ENCODE results near the gene CDC42.

GRCh38 chr1:22131875-22132486 lies 79.5 kb downstream of the CDC42 start:
- TF ChIP-seq, protein P1, sequence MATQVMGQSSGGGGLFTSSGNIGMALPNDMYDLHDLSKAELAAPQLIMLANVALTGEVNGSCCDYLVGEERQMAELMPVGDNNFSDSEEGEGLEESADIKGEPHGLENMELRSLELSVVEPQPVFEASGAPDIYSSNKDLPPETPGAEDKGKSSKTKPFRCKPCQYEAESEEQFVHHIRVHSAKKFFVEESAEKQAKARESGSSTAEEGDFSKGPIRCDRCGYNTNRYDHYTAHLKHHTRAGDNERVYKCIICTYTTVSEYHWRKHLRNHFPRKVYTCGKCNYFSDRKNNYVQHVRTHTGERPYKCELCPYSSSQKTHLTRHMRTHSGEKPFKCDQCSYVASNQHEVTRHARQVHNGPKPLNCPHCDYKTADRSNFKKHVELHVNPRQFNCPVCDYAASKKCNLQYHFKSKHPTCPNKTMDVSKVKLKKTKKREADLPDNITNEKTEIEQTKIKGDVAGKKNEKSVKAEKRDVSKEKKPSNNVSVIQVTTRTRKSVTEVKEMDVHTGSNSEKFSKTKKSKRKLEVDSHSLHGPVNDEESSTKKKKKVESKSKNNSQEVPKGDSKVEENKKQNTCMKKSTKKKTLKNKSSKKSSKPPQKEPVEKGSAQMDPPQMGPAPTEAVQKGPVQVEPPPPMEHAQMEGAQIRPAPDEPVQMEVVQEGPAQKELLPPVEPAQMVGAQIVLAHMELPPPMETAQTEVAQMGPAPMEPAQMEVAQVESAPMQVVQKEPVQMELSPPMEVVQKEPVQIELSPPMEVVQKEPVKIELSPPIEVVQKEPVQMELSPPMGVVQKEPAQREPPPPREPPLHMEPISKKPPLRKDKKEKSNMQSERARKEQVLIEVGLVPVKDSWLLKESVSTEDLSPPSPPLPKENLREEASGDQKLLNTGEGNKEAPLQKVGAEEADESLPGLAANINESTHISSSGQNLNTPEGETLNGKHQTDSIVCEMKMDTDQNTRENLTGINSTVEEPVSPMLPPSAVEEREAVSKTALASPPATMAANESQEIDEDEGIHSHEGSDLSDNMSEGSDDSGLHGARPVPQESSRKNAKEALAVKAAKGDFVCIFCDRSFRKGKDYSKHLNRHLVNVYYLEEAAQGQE (IDR thresholded peaks at IDR 0.05; ENCODE audit: borderline replicate concordance), result no peak
- TF ChIP-seq EZH2 (IDR thresholded peaks at IDR 0.05; ENCODE audit: borderline replicate concordance, insufficient read depth, low read length, poor library complexity, severe bottlenecking) (no peak), CTCF (IDR thresholded peaks at IDR 0.05; ENCODE audit: poor library complexity, severe bottlenecking) (peak; percentile 72), POLR2AphosphoS5 (IDR thresholded peaks at IDR 0.05) (no peak)

All from neural cell (in vitro differentiated cells).